HG03520 (cell line): Measurements from ENCODE around the gene NF1.
"Not testable (repeated sequence)": the region's sequence is repeated elsewhere in the genome, so short reads cannot be mapped to it uniquely, and the experiment has no call there.

Experiments
- ATAC-seq: cut with Tn5 transposase; IDR thresholded peaks from one replicate; pipeline ENCODE4 v1.9.1; 2021; ENCODE audit warnings: mild to moderate bottlenecking, moderate library complexity; ENCODE audit not compliant: unreplicated experiment

The NF1 gene

DNA sequence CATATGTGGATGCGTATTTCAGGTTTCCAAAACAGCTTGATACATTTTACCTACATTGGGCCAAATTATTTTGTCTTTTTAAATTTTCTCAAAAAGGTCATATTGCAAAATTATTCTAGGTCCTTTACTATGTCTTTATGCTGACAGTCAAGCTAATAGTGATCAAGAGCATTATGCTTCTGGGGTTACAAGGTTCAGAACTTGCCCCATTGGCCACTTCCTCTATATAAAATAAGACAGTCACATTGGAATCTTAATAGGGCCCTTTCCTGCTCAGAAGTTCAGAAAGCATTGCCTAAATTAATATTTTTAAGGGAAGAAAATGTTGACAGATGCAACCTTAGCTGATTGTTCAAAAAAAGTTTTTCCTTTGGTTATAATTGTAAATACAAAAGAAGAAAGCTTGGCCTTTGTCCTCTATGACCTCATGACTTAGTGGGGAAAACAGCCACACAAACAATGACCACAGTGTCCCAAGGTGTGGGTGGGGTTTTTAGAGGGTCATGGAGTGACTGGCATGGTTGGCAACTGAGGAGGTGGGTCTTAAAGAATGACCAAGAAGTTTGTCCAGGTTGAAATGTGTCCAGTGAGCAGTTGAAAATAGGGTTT is 284.9 kb downstream of the NF1 start:
- no peak for ATAC-seq

- no peak for ATAC-seq
Observed at GRCh38 chr17:31381165-31381668, 286.4 kb downstream of the NF1 start.

DNA sequence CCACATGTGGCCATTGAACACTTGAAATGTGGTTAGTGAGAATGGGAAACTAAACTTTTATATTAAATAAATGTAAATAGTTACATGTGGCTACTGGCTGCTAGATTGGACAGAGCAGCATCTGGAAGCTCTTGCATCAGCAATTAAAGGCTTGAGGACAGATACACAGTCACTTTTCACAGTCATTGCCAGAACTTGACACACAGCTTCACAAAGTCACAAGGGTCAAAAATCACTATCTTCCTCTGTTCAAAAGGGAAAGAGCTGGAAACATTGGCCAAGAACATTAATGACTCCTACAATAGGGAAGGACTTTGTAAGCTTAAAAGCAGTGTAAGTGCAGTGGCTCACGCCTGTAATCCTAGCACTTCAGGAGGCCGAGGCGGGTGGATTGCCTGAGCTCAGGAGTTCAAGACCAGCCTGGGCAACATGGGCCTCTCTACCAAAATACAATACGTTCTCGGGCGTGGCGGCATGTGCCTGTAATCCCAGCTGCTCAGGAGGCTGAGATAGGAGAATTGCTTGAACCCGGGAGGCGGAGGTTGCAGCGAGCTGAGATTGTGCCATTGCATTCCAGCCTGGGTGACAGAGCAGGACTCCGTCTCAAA is 288.0 kb downstream of the NF1 start:
- not testable (repeated sequence) for ATAC-seq

- not testable (repeated sequence) for ATAC-seq
Observed at GRCh38 chr17:31383488-31383887, 288.7 kb downstream of the NF1 start.

DNA sequence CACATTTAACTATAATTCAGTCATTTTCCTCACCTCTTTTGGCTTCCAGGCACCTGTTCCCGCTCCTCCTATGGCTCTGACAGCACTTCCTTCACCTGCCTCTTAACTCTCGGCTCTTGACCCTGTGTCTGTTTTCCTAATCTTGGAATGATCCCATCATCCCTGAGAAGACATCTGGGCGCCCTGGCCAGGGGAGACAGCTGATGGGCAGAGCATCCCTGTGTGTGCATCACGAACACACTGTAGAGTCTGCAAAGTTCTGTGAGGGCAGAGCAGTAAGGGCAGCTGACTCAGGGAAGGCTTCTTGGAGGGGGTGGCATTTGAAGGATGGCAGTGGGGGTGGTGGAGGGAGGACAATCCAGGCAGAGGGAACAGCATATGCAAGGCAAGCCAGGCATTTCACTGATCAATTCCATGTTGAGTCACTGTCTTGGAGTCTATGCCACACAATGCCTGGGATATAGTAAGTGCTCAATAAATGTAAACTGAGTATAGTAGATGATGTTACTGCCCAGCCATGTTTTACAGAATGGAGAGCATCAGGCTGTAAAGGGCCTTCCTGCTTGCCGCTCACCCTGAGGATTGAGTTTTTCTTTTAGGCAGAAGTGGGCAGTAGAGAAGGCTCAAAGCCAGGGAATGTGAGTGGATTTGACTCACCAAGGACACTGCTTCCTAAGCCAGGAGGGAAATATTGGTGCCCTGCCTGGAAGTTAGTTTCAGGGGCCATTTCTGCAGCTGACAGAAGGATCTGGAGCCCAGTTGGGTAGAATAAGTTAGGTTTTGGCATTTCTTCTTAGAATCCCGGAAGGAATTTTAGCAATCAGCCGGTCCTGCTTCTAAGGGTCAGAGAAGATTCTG is 290.9 kb downstream of the NF1 start:
- no peak for ATAC-seq

- no peak for ATAC-seq
Observed at GRCh38 chr17:31386542-31387075, 291.8 kb downstream of the NF1 start.

DNA sequence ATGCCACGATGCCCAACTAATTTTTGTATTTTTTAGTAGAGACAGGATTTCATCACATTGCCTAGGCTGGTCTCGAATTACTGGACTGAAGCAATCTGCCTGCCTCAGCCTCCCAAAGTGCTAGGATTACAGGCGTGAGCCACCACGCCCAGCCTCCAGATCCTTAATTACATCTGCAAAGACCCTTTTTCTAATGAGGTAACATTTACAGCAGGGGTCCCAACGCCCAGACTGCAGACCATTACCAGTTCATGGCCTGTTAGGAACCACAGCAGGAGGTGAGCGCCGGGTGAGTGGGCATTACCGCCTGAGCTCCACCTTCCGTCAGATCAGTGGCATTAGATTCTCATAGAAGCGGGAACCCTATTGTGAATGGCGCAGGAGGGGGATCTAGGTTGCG is 292.7 kb downstream of the NF1 start:
- no peak for ATAC-seq

DNA sequence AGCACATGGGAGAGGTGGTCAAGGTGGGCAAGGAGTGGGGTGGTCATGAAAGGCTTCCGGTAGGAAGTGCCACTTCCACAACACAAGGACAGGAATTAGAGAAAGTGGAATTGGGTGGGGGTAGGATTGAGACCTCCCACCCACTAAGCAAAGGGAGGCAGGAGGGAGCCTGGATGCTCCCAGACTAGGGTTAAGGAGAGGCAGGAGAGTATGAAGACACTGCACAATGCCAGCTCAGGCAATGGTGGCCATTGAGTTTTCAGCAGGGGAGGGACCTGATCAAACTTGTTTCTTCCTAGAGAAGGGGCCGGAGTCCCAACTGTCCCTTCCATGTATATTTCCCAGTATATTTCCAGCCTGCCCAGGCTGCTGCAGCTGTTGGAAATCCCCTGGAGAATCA is 293.6 kb downstream of the NF1 start:
- ATAC-seq = no peak

GRCh38 chr17:31388770-31389656 is 294.2 kb downstream of the NF1 start:
- ATAC-seq = no peak

- no peak for ATAC-seq
Observed at GRCh38 chr17:31389657-31390381, 295.0 kb downstream of the NF1 start.

DNA sequence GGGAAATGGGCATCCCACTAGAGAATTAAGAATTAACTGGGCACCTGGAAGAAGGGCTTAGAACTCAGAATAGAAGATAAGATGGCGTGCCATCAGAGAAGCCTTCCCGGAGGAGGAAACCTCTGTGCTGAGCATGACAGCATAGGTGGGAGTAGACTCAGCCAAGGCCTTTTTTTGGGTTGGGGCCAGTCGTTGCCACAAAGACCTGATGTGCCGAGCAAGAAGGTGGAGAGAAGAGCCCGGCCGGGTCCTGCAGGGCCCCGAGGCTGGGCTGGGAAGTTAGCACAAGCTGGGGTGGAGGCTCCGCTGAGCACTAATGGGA is 295.6 kb downstream of the NF1 start:
- no peak for ATAC-seq

GRCh38 chr17:31390748-31391495 is 296.1 kb downstream of the NF1 start:
- ATAC-seq = no peak

- ATAC-seq = no peak
Observed at GRCh38 chr17:31391496-31391949, 296.7 kb downstream of the NF1 start, which contains the start of gene RAB11FIP4. TSS of gene RAB11FIP4 (plus strand) at chr17:31391675. CDS start at chr17:31391853, 178 bp downstream.

GRCh38 chr17:31392002-31392855 is 297.5 kb downstream of the NF1 start:
- no peak for ATAC-seq

GRCh38 chr17:31392856-31393748 is 298.3 kb downstream of the NF1 start:
- ATAC-seq = no peak

DNA sequence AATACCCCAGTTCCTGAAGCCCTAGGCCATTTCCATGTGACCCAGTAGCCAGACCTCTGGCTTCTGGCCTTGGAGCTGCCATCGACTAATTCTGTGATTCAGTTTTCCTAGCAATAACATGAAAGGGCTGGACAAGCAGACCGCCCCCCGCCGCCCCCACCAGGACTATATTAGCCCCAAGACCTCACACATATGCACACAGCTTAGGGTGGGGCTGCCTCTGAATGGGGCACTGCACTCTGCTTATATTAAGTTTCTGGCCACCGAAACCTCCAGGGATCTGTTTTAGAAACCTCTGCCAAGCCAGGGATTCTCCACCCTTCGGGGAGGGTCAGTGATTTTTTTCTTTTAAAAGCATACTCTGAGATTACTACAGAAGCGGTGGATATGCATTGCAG is 299.0 kb downstream of the NF1 start:
- ATAC-seq = no peak

GRCh38 chr17:31394544-31394943 is 299.8 kb downstream of the NF1 start:
- no peak for ATAC-seq
